HG02763 (cell line): Measurements from ENCODE around the gene TCF3.
"Not testable (repeated sequence)": the region's sequence is repeated elsewhere in the genome, so short reads cannot be mapped to it uniquely, and the experiment has no call there.

Experiments
- ATAC-seq: cut with Tn5 transposase; IDR thresholded peaks from one replicate; pipeline ENCODE4 v1.9.1; 2021; ENCODE audit warnings: mild to moderate bottlenecking, moderate library complexity; ENCODE audit not compliant: unreplicated experiment

Gene TCF3

GRCh38 chr19:1653300-1653628 is 849 bp upstream of the TCF3 start:
- no peak for ATAC-seq

- ATAC-seq, result peak; percentile 0
Observed at GRCh38 chr19:1651568-1652291, 685 bp downstream of the TCF3 start.

DNA sequence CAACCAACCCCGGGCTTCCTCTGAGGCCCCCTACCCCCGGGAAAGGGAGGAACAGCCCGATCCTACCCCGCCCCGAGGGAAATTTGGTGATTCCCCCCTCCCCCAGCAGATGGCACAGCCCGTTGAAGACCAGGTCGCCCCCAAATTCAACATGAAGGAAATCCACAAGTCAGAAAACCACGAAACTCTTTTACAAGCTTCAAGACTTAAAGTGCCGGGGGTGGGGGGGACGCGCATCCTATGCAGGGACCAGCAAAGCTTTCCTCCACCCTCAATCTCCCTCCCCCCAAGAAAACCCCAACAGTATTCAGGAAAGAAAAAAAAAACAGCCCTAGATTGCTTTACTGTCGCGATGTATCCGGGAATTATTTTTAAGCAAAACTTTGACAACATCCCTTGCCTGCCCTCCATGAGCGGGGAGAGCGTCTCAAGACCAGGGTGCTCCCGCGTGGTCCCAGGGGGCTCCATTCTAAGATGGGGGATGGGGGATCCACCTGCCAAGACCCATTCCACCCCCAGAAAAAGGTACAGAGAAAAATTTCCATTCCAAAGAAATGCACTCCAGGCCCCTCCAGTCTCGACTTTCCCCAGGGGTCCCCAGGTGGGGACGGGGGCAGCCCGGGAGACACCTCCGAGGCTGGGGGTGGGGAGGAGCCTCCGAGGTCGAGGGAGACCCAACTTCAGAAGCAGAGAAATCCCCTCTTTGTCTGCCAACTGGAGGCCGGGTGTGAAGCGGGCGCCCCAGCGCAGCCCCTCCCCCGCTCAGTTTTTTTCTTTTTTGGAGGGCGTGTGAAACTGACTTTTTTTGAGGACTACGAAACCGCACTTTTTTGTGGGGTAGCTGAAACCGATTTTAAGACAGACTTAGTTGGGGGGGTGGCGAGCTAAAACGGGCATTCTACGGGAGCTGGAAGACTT is 1.5 kb downstream of the TCF3 start:
- ATAC-seq, result no peak

DNA sequence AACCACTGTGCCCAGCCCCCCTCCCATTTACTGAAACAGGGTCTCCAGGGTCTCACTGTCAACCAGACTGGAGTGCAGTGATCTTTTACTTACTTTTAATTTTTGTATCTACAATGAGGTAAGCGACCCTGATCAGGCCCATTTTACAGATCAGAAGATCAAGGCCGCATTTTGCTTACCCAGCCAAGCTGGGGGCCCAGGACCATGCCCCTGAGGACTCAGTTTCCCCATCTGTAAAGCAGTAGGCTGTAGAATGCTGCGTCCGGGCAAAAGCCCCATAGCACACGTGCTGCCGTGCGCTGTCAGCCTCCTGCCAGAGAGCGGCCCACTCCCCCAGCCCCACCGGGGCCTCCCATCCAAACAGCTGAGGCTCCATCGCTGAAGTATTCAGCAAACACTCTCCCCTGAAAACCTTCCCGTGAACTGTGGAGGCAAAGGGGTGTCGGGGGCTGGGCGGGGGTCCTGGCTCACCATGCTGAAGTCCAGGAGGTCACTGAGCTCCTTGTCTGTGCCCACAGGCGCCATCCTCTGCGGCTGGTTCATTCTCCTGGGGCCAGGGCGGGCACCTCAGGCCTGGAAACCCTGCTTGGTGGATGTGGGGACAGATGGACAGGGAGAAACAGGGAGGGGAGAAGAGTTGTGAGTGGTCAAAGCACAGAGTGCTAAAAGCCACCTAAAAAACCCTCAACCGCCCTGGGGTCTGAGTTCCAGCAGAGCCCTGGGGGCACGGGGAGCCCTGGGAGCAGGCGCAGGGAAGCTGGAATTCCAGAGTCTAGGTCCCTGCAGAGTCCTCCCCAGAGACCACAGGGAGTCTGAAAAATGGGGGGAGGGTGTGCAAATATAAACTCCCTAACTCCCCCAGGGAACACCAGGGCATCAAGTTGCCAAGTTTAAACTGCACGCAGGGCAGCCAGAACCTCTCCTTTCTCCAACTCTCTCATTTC is 2.4 kb downstream of the TCF3 start:
- ATAC-seq, result no peak

GRCh38 chr19:1648920-1649541 is 3.4 kb downstream of the TCF3 start:
- ATAC-seq, result no peak

DNA sequence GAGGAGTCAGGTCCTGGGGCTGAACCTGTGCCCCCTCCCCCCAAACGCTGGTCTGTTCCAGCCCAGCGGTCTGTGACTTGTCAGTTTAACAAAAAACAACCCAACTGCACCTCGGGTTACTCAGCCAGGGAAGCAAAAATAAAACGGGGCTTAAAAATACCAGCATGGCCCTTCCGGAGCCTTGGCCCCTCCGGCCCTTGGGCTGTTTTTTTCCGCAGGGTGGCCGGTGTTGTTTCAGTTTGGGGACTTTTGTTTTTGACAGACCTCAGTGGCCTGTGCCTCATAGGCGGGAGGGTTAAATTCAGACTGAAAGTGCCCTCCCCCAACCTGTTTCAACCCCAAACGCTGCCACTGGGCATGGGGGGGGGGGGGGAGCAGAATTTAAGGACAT is 4.0 kb downstream of the TCF3 start:
- ATAC-seq, result peak; percentile 19

DNA sequence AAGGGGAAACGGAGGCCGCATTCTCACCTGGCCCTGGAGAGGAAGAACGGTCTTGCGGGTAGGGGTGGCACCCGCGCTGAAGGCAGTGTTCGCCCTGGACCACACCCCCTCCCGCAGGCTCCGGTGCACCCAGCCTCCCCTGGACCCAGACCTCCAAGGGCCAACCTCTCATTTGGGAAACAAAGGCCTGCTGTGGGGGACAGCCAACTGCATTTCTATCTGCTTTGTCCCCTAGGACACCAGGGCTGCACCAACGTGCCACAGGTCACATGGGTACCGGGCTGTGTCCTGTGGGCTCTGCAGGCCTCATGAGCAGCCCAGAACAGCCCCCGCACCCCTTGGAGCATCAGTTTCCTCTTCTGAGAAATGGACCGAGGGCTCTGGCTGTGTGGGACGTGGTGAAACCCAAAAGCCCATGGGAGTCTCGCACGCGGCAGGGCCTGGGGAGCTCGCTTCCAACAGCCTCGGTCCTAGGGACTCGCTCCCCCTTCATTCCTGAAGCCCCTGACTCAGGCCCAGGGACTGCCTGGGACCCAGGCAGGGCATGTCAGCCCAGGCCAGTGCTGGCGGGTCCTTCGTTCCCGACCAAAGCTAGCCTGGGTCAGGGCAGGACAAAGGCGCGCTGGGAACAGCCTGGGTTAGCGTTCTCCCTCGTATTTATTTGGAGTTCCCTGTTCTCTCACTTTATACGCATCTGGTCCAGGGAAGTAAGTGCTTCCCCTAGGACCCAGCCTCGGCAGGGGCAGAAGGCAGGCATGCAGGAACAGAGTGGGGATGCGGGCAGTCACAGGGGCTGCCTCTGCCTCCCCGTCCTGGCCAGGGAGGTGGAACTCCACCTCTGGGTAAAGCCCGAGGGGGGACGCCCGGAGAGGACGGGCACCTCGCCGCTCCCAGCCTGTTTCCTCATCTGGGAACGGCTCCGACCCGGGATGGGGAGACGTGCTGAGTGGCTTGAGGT is 4.6 kb downstream of the TCF3 start:
- ATAC-seq, result no peak

- no peak for ATAC-seq
Observed at GRCh38 chr19:1646659-1647453, 5.6 kb downstream of the TCF3 start.

DNA sequence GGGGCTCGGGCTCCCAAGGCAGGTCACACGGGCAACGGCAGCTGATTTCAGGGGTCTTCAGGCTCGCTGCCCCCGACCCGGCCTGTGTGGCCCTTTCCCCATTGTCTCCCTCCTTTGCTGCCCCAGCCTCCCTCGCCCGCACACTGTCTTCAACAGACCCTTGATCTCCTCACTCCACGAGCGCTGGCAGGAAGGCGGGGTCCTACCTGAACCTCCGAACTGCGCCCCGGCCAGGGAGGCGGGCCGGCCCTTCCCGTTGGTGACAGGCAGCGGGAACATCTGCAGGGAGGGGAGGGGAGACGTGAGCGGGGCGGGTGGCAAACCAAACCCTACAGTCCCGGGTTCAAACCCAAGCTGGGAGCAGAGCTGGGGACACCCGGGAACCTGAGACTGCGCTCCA is 6.3 kb downstream of the TCF3 start:
- no peak for ATAC-seq

DNA sequence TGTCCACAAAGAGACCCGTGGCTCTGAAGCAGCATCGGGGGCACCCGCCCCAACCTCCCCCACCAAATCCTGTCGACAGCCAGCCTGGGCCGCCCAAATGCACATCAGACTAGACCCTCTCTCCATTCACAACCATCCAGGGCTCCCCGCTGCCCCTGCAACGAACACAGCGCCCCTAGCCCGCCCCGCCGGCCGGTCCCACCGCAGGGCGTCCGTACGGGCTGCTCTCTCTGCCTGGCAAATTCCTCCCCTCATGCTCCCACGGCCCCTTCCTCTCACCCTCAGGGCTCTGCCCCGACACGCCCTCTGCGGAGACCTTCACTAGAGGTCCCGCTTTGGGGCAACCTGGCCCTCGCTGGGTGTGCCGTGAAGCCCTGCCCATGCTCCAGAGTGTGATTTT is 7.1 kb downstream of the TCF3 start:
- ATAC-seq, result no peak

- ATAC-seq, result no peak
Observed at GRCh38 chr19:1644070-1644469, 8.3 kb downstream of the TCF3 start.

GRCh38 chr19:1640893-1641448 is 11.4 kb downstream of the TCF3 start:
- ATAC-seq, result not testable (repeated sequence)

- ATAC-seq, result no peak
Observed at GRCh38 chr19:1636325-1637236, 15.8 kb downstream of the TCF3 start.

- no peak for ATAC-seq
Observed at GRCh38 chr19:1634938-1635243, 17.5 kb downstream of the TCF3 start.

GRCh38 chr19:1634242-1634937 is 18.0 kb downstream of the TCF3 start:
- no peak for ATAC-seq

- no peak for ATAC-seq
Observed at GRCh38 chr19:1633269-1633826, 19.1 kb downstream of the TCF3 start.
